Measurements from ENCODE around the gene ZDHHC14.
"Not testable (repeated sequence)": the region's sequence is repeated elsewhere in the genome, so short reads cannot be mapped to it uniquely, and the experiment has no call there.

The ZDHHC14 gene

DNA sequence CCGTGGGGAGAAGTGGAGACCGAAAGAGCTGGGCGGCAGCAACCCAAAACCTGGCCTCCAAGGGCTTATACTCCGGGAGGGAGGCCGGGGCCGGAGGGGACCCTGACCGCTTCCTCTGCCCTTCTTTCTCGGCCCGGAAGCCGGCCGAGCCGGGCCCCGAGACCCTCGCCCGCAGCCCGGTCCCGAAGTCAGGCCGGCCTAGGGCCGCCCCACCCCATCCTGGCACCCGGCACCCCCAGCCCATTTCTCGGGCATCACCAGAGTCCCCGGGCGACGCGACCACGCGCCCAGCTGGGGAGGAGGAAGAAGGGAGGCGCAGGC is 572 bp upstream of the ZDHHC14 start:
- DNase-seq: peak in 3 of 51 donors; percentile 64 to 71 (median 70)

DNA sequence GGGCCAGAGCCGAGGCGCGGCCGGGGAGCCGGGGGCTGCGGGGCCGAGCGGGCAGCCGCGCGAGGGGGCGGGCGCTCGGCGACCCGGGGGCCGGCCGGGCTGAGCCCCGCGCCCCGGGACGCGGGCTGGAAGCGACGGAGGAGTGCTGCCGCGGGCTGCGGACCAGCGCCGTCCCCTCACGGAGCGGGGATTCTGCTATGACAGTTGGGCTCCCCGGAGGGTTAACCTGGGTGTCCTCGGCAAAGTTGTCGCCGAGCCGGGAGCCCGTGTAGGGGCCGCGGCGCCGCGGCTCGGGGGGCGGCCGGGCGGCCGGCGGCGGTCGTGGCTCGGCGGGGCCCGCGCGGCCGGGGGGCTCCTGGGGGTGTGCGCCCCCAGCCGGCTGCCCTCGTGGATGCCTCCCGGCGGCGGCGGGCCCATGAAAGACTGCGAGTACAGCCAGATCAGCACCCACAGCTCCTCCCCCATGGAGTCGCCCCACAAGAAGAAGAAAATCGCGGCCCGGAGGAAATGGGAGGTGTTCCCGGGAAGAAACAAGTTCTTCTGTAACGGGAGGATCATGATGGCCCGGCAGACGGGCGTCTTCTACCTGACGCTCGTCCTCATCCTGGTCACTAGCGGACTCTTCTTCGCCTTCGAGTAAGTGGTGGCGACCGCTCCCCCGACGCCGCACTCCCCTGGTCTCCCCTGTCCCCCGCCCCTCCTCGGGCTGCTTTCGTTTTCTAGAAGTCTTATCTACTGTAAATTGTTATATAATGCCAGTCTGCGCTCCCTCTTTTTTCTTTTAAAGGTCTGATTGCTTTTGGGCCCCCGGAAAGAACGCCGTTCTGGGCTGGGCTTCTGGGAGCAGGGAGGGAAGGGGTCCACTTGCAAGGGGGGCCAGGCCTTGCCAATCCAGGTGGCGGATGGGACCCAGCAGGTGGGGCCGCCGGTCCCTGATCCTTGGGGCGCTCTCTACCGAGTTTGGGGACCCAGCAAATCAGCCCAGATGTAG is 936 bp downstream of the ZDHHC14 start:
- peak in 45 of 51 donors; percentile 13 to 75 (median 45) for DNase-seq

DNA sequence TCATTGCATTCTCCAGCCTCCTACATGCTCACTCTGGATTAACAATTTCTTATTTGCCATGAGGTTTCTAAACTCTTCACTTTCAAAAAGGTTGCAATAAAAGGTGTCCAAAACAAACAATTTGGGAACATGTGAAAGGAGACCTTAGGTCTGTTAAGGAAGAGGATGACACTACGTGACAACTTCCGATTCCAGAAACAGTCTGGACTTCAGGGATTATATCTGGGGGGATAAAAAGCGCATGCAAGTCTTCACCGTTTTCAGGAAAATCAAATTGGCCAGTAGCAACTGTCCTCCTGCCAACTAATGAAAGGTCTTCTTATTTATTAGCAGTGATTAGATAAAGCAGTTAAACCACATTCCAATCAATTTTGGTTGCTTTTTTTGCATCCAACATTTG is 1.8 kb downstream of the ZDHHC14 start:
- DNase-seq: no peak

DNA sequence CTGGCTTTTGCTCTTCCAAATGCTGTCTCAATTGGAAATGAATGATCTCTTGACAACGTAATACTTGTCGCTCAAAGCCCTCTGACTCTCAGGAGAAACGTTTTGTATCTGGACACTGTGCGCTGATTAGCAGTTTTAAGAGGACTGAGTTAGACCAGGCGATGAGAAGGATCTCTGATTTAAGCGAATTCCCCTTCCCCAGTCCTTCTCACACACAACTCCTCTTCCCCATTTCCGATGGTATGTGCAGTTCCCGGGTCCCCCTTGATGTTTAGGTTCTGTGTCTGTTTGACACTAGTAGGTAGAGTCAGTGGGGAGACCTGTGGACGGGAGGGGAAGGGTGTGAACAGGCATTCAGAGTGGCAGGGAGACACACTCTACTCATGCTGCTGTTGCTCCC is 2.5 kb downstream of the ZDHHC14 start:
- DNase-seq: no peak

DNA sequence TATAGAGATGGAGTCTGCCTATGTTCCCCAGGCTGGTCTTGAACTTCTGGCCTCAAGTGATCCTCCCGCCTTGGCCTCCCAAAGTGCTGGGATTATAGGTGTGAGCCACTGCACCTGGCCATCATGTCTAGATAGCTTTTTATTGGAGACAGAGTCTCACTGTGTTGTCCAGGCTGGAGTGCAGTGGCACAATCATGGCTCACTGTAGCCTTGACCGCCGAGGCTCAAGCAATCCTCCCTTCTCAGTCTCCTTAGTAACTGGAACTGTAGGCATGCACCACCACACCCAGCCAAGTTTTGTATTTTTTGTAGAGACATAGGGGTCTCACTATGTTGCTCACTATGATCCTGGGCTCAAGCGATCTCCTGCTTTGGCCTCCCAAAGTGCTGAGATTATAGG is 4.0 kb downstream of the ZDHHC14 start:
- not testable (repeated sequence) for DNase-seq

DNA sequence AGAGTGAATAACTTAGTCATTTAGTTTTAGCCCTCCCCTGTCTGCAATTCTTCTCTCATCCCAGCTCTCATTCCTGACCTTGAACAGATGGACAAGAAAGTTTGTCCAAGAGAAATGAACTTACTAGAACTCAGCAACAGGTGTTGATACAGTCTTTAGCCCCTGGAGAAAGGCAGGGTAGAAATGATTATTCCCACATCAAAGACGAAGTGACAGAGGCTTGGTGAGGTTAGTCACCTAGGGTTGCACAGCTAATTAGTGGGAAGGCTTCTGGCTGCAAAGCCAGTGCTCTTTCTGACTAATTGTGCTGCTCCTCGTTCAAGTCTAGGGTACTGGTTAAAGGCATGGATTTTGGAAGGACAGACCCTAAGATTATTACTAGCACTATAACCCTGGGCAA is 4.5 kb downstream of the ZDHHC14 start:
- no peak for DNase-seq

DNA sequence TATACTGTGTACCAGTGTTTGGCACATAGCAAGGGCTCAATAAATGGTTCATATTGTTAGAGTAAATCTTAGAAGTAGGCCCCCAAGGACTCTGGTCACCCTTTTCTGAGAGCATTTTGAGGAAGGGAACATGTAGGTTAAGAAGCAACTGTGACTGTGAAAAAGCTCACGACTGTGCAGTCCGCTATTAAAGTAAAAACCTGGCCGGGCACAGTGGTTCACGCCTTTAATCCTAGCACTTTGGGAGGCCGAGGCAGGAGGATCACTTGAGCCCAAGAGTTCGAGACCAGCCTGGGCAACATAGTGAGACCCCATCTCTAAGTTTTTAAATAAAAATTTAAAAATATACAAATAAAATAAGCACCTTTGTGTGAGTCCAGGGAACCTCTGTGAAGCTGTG is 5.0 kb downstream of the ZDHHC14 start:
- DNase-seq: no peak

DNA sequence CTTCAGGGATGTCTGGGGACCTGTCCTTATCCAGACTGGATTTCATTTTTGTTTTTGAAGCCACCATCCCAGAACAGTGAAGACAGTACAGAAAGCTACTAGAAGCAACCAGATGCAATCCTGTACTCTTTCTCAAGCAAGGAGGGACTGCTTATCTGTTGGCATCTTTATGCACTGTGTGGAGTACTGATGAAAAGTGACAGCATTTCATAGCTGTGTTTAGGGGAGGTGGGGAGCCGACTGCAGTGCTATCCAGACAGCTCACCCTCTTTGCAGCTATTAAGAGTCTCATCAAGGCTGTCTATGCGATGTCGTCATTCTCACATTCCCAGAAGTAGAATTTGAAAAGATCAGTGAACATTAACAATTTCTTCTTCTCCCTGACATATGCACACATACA is 5.5 kb downstream of the ZDHHC14 start:
- DNase-seq: no peak

DNA sequence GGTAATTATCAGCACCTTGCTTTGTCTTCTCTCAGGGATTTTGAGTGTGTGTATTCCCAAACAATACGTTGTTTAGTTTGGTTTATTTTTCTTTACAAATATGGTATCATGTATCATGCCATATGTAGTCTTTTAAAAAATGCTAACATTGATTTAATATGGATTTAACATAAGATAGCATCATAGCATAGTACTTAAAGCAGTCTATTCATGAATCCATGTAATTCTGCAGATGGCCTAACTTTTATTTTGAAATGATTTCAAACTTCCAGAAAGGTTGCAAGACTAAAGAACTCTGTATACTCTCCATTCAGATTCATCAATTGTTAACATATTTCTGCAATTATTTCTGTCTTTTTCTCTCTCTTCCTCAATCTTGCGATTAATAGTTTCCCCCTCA is 7.9 kb downstream of the ZDHHC14 start:
- DNase-seq: no peak

DNA sequence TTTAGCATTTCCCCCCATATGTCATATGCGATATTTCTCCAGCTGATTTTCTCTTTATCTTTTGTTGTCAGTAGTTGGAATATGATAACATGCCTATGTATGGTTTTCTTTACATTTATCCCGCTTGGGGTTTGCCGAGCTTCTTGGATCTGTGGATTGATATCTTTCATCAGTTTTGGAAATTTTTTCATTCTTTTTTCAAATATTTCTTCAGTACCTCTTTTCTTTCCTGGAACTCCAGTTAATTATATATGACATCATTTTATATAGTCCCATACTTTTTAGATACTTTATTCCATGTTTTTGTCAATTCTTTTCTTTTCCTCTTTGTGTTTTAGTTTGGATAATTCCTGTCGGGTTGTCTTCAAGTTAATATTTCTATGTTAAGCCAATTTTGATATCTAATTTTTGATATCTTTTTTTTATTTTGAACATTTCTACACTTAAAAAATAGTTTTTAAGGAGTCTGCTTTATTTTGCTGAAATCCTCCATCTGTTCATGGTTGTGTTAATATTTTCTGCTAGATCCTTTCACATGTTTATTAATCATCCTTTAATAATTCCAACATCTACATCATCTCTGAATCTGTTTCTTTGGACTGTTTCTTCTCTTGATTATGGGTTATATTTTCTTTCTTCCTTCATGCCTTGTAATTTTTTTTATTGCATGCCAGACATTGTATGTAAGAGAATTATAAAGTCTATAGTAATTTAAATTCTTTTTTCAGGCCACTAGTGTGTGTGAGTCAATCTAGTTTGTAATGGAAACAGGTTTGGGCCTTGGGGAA is 9.5 kb downstream of the ZDHHC14 start:
- DNase-seq: no peak

DNA sequence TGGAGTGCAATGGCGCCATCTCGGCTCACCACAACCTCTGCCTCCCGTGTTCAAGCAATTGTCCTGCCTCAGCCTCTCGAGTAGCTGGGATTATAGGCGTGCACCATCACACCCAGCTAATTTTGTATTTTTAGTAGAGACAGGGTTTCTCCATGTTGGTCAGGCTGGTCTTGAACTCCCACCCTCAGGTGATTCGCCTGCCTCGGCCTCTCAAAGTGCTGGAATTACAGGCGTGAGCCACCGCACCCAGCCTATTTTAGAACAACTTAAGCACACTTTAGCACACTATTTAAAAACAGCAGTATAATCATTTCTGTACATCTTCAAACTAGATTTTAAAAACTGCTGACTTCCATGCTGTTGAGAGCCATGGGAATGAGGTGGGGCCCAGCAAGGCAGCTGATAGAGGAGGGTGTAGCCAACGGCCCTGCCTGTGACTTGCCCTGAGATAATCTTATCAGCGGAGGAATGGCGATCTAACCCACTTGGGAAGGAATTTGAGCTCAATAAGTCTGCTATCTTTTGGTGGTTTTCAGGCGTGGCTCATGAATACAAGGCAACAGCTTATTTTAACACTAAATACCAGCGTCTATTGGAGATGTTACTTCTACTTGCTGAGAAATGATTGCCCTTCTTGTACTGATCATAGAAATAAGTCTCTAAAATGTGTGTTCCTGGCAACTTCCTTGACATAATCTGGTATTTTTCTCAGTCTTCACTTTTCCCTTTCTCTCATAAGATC is 12.1 kb downstream of the ZDHHC14 start:
- no peak for DNase-seq

DNA sequence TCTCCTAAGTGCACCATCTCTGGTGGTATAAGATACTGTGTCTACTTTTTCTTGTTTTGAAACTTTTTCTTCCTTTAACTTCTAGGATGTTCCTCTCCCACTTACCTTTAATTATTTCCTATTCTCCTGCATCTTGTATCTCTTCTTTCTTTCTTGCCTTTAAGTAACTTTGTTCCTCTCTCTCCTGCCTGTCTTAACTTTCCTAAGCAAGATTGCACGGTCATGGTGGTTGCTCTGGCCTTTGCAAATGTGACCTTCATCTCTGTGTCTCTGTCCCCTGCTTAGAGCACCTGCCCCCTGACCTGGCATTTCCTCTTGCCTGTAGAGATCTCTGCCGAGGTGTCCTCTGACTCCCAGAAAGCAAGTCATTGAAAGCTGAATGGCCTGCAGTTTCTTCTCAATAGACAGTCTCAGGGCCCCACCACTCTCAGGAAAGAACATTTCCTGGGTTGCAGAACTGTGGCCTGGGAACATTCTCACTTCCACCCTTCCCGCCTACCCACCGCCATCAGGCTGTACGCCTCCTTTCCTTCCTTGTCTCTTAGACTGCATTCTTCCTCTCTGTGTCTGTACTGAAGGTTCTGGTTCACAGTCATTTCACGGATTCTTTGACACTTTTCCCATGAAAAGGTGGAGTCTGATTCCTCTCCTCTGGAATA is 12.8 kb downstream of the ZDHHC14 start:
- no peak for DNase-seq

DNA sequence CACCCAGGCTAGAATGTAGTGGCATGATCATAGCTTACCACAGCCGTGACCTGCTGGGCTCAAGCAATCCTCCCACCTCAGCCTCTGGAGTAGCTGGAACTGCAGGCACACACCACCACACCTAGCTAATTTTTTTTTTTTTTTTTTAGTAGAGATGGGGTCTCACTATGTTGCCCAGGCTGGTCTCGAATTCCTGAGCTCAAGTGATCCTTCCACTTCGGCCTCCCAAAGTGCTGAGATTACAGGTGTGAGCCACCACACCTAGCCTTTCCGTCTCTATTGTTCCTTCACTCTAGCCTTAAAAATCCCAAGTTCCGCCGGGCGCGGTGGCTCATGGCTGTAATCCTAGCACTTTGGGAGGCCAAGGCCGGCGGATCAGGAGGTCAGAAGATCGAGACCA is 14.2 kb downstream of the ZDHHC14 start:
- not testable (repeated sequence) for DNase-seq

DNA sequence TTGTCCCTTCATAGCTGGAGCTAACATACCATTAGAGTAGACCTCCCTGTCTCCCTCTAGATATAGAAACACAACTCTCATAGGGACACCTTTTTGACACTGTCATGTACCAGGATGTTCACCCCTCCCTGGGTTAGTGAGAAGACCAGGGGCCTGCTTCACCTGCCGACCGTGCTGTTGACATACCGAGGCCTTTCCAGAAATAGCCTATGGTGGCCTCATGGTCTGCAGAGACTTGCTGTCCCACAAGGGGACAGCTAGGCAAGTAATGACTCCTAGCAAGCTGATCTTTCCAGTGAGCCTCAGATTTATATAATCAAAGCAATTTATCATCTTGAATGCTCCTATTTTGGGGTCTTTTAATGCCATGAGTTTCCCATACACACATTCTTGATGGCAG is 15.0 kb downstream of the ZDHHC14 start:
- DNase-seq: no peak

DNA sequence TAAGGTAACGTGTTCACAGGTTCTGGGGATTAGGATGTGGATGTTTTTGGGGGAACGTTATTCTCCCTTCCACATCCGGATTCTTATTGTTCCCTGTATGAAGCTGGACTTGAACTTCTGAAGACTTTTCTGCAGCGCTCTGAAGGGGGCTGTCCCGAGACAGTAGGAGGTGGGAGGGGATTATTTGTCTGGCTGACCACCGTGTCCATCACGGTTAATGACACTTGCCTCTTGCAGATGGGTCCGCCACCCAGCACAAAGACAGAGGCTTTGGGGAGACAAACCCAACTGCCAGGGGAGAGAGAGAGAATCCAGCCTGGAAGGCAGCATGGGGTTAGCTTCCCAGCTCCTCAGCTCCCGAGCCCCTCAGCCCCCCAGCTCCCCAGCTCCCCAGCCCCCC is 16.7 kb downstream of the ZDHHC14 start:
- no peak for DNase-seq

DNA sequence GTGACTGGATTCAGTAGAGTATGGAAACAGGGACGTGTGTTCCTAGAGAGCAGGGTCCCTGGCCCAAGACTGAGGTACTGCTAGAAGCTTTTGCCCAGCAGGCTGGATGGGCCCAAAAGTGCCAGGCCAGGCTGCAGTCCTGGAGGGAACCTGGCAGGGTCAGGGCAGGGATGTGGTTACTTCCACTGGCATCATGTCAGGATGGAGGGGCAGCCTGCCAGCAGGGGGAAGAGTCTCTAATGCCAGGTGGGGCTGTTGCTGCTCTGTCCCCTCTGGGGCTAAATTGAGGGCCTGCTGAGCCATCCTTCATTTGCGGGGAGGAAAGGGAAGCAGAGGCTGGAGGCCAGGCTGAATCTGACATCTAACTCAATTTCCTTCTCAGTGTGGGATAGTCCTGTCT is 17.2 kb downstream of the ZDHHC14 start:
- no peak for DNase-seq

DNA sequence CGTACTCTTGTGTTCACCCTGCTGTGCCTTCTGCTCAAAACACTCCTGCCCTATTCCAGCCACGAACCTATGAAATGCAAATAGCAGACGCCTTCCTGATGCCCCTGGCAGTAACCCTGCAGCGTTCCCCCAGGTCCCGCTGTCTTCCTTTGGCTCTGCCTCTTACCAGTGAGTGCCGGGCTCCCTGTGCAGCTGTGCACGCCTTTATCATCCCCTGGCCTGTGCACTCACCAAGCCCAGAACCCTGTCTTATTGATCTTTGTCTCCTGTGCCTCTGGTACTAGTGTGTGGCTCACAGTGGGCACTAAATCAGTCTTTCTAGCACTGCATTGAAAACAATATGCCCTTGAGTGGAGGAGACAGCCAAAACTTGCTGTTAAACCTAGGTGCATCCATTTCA is 19.7 kb downstream of the ZDHHC14 start:
- no peak for DNase-seq

DNA sequence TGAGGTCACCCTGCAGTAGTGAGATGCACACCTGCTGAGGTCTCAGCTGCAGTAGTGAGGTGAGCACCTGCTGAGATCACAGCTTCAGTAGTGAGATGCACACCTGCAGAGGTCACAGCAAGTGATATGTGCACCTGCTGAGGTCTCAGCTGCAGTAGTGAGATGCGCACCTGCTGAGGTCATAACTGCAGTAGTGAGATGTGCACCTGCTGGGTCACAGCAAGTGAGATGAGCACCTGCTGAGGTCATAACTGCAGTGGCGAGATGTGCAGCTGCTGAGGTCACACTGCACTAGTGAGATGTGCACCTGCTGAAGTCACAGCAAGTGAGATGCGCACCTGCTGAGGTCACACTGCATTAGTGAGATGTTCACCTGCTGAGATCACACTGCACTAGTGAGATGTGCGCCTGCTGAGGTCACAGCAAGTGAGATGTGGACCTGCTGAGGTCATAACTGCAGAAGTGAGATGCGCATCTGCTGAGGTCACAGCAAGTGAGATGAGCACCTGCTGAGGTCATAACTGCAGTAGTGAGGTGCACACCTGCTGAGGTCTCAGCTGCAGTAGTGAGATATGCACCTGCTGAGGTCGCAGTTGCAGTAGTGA is 20.8 kb downstream of the ZDHHC14 start:
- no peak for DNase-seq

DNA sequence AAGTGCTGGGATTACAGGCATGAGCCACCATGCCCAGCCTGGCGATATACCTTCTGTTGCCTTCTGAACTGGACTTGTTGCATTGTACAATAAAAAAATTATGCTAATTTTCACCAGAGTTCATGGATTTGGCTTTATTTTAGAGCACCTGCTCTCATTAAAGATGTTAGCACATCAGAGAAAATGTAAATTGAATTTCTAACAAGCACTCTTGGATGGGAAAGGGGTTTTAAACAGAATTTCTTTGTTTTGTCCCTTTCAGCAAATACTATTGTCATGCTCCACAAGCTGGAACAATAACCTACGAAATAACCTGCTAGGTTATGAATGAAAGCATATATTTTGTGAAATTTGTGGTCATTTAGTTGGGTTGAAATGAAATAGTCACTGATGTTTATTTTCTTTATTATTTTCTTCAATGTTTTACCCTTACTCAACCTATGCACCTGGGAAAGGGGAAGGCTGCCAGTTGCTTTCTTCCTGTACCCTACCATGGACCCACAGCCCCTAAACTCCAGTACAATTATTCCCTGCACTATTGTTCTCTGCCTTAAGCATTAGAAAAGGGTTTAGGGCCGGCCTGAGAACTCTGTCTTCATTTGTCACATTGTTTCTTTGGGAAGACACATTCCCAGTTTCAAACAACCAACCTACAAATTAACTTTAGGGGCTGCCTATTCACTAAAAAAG is 22.2 kb downstream of the ZDHHC14 start:
- no peak for DNase-seq

DNA sequence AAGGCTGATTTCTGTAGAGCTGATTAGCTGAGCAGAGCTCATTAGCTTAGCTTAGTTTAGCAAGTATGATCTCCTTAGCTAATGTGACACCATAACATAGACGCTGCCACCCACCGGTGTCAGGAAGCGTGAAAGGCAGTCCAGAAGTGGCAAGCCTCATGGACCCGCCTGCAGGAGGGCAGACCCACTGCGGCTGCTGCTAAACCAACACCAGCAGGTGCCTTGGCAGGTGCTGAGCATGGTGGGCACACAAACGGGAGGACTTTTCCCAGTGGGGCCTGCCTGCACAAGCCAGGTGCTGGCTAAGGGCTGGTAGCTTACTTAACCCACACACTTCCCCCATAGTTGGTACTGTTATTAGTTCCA is 22.7 kb downstream of the ZDHHC14 start:
- no peak for DNase-seq

DNA sequence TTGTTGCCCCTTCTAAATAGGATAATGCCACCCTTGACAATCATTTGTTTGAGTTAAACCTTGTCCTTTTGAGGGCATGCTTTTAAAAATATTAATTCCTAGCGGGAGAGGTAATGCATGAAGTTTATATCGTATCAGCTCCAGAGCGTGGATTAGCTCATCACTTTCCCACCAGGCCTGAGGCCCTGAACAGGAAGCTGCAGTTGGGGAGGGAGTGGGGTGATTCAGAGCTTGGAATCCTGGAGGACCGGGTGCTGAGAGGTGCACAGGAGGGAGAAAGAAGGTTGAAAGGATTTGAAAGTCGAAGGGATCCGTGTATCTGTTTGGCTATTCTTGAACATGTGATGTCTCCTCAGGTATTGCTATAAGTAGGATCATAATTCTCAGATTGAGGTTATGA is 25.0 kb downstream of the ZDHHC14 start:
- DNase-seq: no peak

Data from hypothalamus (tissue), 51 donors.